ENCODE measurements around the gene FAT1. TPM values are rescaled to one million over a fixed set of nuclear protein-coding genes. Genes with fewer than 3 reads are reported as not detected.

FAT1 gene
- total and polyA plus RNA-seq, 3 donors from 2014 or later: 51.5 to 157 (median 118) TPM

DNA sequence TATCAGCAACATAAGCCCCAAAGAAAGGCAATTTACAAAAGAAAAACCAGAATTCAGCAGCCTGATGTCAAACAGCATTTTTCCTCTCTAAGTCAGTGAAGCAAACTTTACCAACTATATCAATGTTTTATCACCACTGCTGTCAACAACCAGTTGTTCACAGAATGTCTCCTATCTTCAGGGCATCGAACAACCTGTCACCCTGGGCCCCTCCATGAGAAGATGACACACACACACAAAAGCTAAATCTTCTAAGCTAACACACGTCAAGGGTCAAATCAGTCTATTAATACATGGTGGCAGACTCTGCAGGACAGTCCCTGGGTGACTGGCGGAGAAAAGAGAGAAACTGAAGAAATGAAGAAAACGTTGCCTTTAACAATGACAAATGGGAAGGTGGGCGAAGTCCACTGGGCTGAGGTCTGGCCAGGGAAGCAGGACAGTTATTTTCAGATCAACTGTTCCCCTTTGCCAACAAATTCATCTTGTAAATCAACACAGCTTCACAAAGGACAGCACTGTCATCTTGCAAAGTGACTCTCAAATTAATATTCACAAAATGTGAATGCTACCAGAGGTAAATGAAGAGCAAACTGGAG lies 13.0 kb downstream of the FAT1 start:
- 73 to 76% methylated on average over 5 of the region's 5 CpGs for WGBS, 2 donors
- intact Hi-C loops (cut with DNase I; ENCODE audit: low total_unique reads): no loop called here
- Histone ChIP-seq H3K4me1 (peaks cover 14% of the 10 kb centered on the region), H3K9me3 (no peaks in the 10 kb centered on the region), H3K27me3 (no peaks in the 10 kb centered on the region), H3K36me3 (ENCODE audit: low read depth, missing control alignments) (no peaks in the 10 kb centered on the region), H3K27ac (no peak overlapping the region), H3K4me3 (no peak overlapping the region)
- TF ChIP-seq, protein P1, sequence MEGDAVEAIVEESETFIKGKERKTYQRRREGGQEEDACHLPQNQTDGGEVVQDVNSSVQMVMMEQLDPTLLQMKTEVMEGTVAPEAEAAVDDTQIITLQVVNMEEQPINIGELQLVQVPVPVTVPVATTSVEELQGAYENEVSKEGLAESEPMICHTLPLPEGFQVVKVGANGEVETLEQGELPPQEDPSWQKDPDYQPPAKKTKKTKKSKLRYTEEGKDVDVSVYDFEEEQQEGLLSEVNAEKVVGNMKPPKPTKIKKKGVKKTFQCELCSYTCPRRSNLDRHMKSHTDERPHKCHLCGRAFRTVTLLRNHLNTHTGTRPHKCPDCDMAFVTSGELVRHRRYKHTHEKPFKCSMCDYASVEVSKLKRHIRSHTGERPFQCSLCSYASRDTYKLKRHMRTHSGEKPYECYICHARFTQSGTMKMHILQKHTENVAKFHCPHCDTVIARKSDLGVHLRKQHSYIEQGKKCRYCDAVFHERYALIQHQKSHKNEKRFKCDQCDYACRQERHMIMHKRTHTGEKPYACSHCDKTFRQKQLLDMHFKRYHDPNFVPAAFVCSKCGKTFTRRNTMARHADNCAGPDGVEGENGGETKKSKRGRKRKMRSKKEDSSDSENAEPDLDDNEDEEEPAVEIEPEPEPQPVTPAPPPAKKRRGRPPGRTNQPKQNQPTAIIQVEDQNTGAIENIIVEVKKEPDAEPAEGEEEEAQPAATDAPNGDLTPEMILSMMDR (IDR thresholded peaks at IDR 0.05): no peak
- no peak for TF ChIP-seq POLR2A (IDR thresholded peaks at IDR 0.05)
- no peak for DNase-seq

DNA sequence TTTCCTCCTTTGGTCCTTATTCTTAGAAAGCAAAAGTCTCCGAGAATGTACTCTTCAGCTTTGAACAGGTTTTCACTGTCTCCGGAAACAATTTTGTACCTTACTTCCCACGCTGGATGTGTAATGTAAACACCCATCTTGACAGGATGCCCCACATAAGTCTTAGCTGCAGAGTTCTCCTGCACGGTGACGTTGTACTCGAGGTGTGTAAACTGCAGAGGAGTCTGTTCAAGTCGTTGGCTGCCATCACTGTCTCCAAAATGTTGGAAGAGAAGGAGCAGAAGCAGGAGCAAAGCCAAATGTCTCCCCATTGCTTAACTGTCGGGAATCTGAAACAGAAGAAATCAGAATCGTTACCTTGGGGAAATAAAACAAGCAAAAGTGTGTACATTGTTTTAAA lies 14.1 kb downstream of the FAT1 start:
- no peaks in the 10 kb centered on the region for H3K9me3 ChIP-seq
- intact Hi-C loops (cut with DNase I; ENCODE audit: low total_unique reads): no loop called here
- WGBS, 2 donors: 79% methylated on average over 9 of the region's 9 CpGs
- H3K4me1 ChIP-seq: peaks cover 9% of the 10 kb centered on the region
- H3K27ac ChIP-seq: no peak overlapping the region
- no peaks in the 10 kb centered on the region for H3K36me3 ChIP-seq (ENCODE audit: low read depth, missing control alignments)
- H3K27me3 ChIP-seq: no peaks in the 10 kb centered on the region
- TF ChIP-seq POLR2A (IDR thresholded peaks at IDR 0.05): no peak
- TF ChIP-seq, protein P1 (IDR thresholded peaks at IDR 0.05): no peak
- no peak overlapping the region for H3K4me3 ChIP-seq
- no peak for DNase-seq

DNA sequence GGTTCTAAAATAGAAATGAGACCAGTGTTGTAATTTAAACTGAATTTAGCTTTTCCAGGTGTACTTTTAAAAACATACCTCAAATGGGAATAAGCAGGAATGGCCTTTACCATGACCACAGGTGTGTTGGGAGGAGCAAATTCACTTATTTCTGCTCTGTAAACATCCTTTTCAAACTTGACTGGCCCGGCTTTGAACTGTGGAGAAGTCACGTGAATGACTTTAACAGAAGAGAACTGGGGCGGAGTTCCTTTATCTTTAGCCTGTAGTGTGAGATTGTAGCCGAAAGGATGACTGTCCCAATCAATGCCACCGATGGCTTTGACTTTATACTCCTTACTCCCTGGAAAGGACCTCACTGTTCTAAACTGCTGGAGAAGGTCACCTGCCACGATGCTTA lies 15.1 kb downstream of the FAT1 start:
- H3K27me3 ChIP-seq: no peaks in the 10 kb centered on the region
- intact Hi-C loops (cut with DNase I; ENCODE audit: low total_unique reads): no loop called here
- H3K4me1 ChIP-seq: peaks cover 10% of the 10 kb centered on the region
- 95 to 97% methylated on average over 6 of the region's 6 CpGs for WGBS, 2 donors
- H3K27ac ChIP-seq: no peak overlapping the region
- no peak overlapping the region for H3K4me3 ChIP-seq
- no peaks in the 10 kb centered on the region for H3K9me3 ChIP-seq
- no peaks in the 10 kb centered on the region for H3K36me3 ChIP-seq (ENCODE audit: low read depth, missing control alignments)
- TF ChIP-seq, protein P1 (IDR thresholded peaks at IDR 0.05): no peak
- no peak for TF ChIP-seq POLR2A (IDR thresholded peaks at IDR 0.05)
- no peak for DNase-seq

DNA sequence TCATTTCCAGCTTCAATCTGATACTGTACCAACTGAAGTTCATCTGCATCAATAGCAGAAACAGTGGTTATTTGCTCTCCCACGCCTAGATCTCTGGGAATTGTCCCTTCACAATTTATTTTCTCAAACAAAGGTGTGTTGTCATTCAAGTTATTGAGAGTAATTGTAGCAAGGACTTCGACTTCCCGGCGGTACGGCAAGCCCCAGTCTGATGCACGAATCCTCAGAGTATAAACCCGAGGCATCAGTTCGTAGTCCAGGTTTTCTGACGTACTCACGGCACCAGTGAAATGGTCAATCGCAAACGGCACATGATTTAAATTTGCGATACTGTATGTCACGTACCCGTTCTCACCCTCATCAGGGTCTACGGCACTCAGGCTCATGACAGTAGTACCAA lies 15.7 kb downstream of the FAT1 start:
- TF ChIP-seq, protein P1 (IDR thresholded peaks at IDR 0.05): no peak
- TF ChIP-seq POLR2A (IDR thresholded peaks at IDR 0.05): no peak
- no peaks in the 10 kb centered on the region for H3K27me3 ChIP-seq

DNA sequence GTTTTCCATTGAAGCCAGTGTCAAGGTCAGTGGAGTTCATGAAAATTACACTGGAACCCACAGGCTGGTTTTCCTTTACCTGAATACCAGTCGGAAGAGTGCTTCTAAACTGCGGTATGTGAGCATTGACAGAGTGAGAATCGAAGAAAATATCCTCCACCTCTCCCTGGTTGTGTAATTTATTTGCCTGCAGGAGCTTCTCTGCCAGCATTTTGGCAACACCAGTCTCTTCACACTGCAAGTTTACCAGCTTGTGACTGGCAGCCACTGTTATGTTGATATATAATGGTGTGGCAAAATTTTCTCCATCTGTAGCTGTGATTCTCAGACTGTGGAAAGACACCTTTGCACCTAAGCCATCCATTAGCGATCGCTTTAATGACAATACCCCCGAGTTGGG lies 16.1 kb downstream of the FAT1 start:
- no peak overlapping the region for H3K27ac ChIP-seq
- peaks cover 17% of the 10 kb centered on the region for H3K4me1 ChIP-seq
- H3K36me3 ChIP-seq (ENCODE audit: low read depth, missing control alignments): no peaks in the 10 kb centered on the region
- H3K27me3 ChIP-seq: no peaks in the 10 kb centered on the region
- WGBS, 2 donors: 89 to 94% methylated on average over 6 of the region's 6 CpGs
- intact Hi-C loops (cut with DNase I; ENCODE audit: low total_unique reads): no loop called here
- no peak overlapping the region for H3K4me3 ChIP-seq
- no peak for TF ChIP-seq POLR2A (IDR thresholded peaks at IDR 0.05)
- TF ChIP-seq, protein P1 (IDR thresholded peaks at IDR 0.05): no peak
- DNase-seq: no peak
- no peaks in the 10 kb centered on the region for H3K9me3 ChIP-seq

More for the DNA sequence above, 15.7 kb downstream of the FAT1 start:
- H3K27ac ChIP-seq: no peak overlapping the region
- H3K4me1 ChIP-seq: peaks cover 13% of the 10 kb centered on the region
- H3K4me3 ChIP-seq: no peak overlapping the region
- intact Hi-C loops (cut with DNase I; ENCODE audit: low total_unique reads): no loop called here
- DNase-seq: no peak
- H3K9me3 ChIP-seq: no peaks in the 10 kb centered on the region
- WGBS, 2 donors: 88 to 91% methylated on average over 16 of the region's 16 CpGs
- no peaks in the 10 kb centered on the region for H3K36me3 ChIP-seq (ENCODE audit: low read depth, missing control alignments)

Measured in testis (tissue), 3 donors.